ENCODE results near the gene HTD2.

DNA sequence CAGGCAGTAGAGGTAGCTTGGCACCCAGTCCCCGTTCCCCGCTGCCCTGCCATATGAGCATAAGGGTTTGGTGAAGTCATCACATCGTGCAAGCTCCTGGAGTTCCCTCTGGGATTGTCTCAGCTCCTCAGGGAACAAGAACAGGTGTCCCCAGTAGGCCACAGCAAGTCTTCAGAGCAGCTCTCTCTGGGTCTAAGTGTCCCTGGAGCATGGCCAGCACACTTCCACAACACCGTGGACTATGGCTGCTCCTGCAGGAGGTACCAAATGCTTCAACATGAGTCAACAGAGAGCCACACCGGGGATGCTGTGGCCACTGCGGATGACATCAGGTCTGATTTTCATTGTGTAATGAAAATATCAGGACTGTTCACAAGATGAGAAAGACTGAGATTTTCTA is 45.6 kb upstream of the HTD2 start:
- TF ChIP-seq EZH2phosphoT487 (IDR thresholded peaks at IDR 0.05; ENCODE audit: low read depth) = no peak
- no peak for TF ChIP-seq CTCF (IDR thresholded peaks at IDR 0.05; ENCODE audit: low read depth, low read length)
